Measurements from ENCODE around the gene PCDH18.
"Not testable (repeated sequence)": the region's sequence is repeated elsewhere in the genome, so short reads cannot be mapped to it uniquely, and the experiment has no call there.

Gene PCDH18

GRCh38 chr4:137530176-137530575 is 2.1 kb downstream of the PCDH18 start:
- no peak for DNase-seq

DNA sequence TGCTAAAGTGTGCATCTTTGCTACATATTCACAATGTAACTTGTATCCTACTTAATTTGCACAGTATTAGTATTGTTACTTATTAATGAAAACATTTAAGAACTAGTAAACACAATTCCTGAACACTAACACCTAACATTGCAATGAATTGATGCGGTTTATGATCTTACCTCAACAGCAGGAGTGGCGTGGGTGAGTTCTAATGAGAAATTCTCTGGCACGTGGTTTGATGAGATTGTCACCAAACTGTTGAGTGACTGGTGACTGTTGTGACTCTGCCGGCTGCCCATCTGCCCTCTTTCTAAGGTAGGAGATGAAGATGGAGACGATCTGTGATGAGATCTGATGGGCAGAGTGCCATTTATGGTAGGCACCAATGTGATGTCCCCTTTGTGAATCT is 2.9 kb downstream of the PCDH18 start:
- DNase-seq, result no peak

GRCh38 chr4:137528673-137529072 is 3.6 kb downstream of the PCDH18 start:
- DNase-seq, result no peak

GRCh38 chr4:137526681-137527080 is 5.6 kb downstream of the PCDH18 start:
- DNase-seq, result no peak

DNA sequence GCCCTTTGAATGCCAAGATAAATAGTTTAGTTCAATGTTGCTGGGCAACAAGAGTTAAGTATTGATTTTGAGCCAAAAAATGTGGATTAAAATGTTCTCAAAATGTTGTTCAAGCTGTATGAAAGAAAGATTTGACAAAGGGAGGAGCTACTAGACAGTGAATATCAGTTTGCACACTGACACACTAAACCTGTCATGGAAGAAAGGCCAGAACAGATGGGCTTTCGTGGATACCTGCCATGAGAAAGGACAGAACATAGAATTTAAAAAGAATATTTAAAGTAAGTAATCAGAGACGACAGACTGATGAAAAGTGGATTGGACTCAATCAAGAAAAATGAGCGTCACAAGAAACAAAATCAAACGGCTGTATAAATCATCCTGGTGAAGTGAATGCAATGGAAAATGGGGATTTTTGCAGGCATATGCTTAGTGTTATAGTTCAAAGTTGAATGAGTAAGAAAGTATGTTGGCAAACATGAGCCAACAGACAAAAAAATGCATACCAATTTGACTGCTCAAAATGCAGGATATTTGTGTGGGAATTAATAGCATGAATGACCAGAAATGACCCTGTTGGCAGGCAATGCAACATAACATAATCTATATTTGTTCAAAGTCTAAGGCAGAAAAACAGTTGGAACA is 7.4 kb downstream of the PCDH18 start:
- no peak for DNase-seq

- DNase-seq, result no peak
Measured at GRCh38 chr4:137523329-137523728, 9.0 kb downstream of the PCDH18 start.

DNA sequence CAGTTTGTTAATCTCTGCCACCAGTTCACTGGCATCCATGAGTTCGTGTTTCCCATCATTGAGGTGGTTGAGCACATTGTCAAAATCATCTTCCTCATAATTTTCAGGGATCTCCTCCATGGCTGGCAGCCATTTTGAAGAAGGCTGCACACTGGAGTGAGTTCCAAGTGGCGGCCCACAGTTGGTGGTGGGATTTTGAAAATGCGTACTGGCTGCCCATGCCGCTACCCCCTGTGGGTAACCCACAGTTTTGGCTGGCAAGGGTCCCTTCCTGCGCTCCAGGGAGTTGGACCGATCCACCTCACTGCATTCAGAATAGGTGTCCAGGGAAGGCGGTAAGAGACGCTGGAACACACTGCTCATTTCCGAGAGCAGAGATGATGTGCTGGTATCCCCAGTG is 11.2 kb downstream of the PCDH18 start:
- DNase-seq, result no peak

GRCh38 chr4:137519406-137519805 is 12.9 kb downstream of the PCDH18 start:
- DNase-seq, result no peak

DNA sequence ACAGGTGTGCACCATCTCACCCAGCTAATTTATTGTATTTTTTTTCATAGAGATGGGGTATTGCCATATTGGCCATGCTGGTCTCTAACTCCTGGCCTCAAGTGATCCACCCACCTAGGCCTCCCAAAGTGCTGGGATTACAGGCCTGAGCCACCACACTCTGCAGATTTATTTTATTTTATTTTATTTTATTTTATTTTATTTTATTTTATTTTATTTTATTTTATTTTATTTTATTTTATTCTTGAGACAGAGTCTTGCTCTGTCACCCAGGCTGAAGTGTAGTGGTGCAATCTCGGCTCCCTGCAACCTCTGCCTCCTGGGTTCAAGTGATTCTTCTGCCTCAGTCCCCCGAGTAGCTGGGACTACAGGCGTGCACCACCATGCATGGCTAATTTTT is 15.0 kb downstream of the PCDH18 start:
- DNase-seq, result not testable (repeated sequence)

- DNase-seq, result no peak
Measured at GRCh38 chr4:137514406-137515111, 17.7 kb downstream of the PCDH18 start.

- DNase-seq, result no peak
Measured at GRCh38 chr4:137510557-137511265, 21.6 kb downstream of the PCDH18 start.

- DNase-seq, result no peak
Measured at GRCh38 chr4:137509855-137510282, 22.4 kb downstream of the PCDH18 start.

DNA sequence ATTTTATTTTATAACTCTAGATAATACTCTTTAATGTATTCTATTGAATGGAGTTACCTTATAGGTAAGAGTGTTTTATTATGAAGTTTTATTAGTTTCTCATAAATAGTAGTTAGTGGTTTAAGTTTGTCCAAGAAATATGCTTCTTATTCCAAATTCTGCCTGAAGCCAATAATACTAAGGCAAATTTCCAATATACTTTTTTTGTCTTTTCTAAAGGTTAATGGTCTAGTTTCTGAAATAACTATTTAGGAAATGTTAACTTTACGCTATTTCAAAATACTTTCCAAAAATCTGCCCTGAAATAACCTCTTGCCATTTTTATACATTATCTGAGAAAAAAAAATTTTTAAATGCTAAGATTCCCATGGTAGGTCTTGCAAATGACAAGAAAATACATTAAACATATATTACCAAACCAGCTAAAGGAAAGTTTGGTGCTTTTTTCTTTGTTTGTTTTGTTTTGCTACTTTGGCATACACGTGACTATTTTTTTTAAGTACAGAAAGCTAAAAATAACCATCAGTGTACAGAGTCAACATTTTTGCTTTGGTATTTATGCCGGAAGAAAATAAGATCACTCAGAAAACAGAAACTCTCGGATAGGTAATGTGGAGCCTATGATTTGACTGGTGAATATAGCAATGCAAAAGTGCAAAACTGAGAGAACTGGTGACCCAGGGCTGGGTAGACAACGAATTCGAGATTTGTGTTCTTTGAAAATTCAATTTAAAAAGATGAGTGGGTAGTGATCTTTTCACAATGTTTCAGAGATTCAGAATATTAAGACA is 29.8 kb downstream of the PCDH18 start:
- DNase-seq, result no peak

GRCh38 chr4:137496267-137496666 is 36.0 kb downstream of the PCDH18 start:
- not testable (repeated sequence) for DNase-seq

- no peak for DNase-seq
Measured at GRCh38 chr4:137495578-137495977, 36.7 kb downstream of the PCDH18 start.

GRCh38 chr4:137483313-137483959 is 48.9 kb downstream of the PCDH18 start:
- DNase-seq, result not testable (repeated sequence)

GRCh38 chr4:137479657-137480056 is 52.6 kb downstream of the PCDH18 start:
- not testable (repeated sequence) for DNase-seq

DNA sequence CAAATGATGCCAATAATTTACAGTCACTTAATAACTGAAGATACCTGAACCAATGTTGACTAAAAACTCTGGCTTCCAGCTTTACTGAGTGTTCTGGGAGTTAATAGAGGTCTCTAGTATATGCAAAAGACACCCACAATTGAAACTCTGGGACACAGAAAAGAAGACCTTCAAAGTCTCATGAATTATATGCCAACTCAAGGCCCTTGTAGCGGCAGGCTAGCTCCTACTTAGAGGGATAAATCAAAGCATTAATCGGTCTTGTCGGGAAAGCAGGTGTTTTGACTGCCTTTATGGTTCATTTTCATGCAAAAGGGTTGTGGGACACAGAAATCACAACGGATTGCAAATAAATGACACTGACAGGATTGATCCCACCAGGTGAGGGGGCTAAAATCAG is 55.9 kb downstream of the PCDH18 start:
- no peak for DNase-seq

- DNase-seq, result no peak
Measured at GRCh38 chr4:137474711-137475301, 57.5 kb downstream of the PCDH18 start.

GRCh38 chr4:137471895-137472294 is 60.4 kb downstream of the PCDH18 start:
- DNase-seq, result no peak

GRCh38 chr4:137471461-137471860 is 60.8 kb downstream of the PCDH18 start:
- no peak for DNase-seq

DNA sequence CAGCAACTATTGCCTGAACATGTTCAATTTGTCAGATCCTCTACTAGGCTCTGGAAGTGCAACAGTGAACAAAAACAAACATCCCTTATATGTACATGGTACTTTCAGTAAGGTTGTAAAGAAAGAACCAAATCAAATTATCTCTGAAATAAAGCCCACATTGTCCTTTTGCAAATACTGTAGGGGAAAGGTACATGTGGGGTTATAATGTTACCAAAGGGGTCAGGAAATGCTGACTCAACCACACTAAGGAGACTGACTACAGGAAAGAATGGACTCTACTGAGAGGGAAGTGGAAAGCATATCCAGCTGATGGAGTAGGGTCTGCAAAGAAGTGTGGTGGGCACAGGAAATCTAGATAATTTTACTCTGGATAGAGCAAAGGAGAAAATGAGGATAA is 61.5 kb downstream of the PCDH18 start:
- no peak for DNase-seq
